Measurements from ENCODE around the gene TPCN2. TPM values are rescaled to one million over a fixed set of nuclear protein-coding genes. Genes with fewer than 3 reads are reported as not detected.
A peak's percentile ranks its signal among the peaks of the same experiment; 100 is the strongest.

Gene TPCN2
- total and polyA plus RNA-seq, 2 donors from 2014 or later, result 12.9 to 22.4 TPM

DNA sequence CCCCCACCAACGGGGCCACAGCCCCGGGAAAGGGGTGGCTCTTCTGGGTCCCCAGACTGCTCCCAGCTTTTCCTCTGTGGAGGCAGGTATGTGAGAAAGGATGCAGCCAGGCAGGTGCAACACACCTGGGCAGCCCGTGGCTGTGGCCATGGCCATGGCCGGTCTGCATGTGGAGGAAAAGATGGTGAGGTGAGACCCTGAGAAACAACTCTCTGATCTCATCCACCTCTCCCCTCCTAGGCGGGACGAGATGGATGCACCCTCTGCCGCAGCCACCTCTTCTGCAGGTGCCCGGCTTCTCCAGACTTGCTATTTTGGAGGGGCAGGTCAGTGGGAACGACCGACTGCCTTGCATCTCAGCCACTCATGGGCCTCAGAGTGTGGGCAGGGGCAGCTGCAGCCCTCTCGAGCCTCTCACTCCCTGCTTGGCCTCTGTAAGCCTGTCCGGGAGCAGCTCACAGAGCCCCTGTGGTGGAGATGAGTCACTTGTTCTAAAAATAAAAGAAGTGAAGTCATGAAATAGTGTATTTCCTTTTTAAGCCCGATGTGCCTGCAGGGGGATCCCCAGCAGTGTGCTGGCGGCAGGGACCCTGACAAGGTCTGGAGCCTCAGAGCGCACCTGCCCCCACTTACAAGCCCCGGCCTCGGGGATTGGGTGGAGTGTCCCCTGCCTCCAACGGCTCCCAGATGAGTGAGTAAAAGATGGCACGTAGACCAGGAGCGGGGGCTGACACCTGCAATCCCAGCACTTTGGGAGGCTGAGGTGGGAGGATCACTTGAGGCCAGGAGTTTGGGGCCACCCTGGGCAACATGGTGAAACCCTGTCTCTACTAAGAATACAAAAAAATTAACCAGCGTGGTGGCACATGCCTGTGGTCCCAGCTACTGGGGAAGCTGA lies 117.7 kb downstream of the TPCN2 start:
- no peak overlapping the region for H3K27ac ChIP-seq (ENCODE audit: low read depth in 2 of 2, low read length in 2 of 2)

DNA sequence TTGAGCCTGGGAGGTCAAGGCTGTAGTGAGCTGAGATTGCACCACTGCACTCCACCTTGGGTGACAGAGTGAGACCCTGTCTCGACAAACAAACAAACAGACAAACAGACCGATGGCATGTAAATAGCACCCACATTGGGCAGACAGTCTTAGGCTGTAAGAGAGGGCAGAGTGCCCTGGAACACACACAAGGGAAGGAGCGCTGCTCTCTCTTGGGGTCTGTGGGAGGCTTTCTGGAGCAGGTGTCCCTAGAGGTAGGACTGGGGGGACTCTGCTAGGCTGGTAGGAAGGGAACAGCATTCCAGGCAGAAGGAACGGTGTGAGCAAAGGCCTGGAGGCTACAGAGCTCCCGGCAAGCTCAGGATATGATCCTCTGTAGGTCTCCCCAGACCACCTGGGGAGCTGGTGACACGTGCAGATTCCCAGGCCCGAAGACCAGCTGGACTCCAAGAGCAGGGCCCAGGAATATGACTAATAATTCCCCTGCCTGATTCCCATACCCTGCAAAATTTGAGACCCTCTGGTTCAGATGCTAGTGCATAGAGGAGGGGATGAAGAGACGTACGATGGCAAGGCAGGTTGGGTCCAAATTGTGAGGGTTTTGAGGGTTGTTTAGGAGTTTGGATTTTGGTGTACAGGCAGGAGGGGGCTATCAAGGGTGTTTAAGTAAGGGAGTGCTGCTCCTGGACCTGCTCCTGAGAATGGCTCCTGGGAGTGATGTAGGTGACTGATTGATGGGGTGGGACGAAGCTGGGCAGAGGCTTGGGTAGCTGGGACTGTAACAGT lies 118.6 kb downstream of the TPCN2 start:
- Histone ChIP-seq H3K9me3 (ENCODE audit: control insufficient read depth in 2 of 3, insufficient read depth in 1 of 3, low read length in 3 of 3) (peaks cover 0 to 3% (median 0%) of the 10 kb centered on the region in 3 donors), H3K27me3 (ENCODE audit: control insufficient read depth, insufficient read depth, low read length) (no peaks in the 10 kb centered on the region), H3K27ac (ENCODE audit: low read depth in 2 of 2, low read length in 2 of 2) (no peak overlapping the region), H3K9ac (ENCODE audit: low read length in 3 of 3) (no peak overlapping the region), H3K36me3 (ENCODE audit: control insufficient read depth in 2 of 3, insufficient read depth in 3 of 3, low read length in 3 of 3) (no peaks in the 10 kb centered on the region), H3K4me1 (ENCODE audit: control insufficient read depth in 2 of 3, insufficient read depth in 2 of 3, low read depth in 1 of 3, low read length in 3 of 3) (no peaks in the 10 kb centered on the region), H3K4me3 (ENCODE audit: low read length in 3 of 3) (no peak overlapping the region)
- FAIRE-seq (no peak), DNase-seq (no peak)
- TF ChIP-seq, protein P1, sequence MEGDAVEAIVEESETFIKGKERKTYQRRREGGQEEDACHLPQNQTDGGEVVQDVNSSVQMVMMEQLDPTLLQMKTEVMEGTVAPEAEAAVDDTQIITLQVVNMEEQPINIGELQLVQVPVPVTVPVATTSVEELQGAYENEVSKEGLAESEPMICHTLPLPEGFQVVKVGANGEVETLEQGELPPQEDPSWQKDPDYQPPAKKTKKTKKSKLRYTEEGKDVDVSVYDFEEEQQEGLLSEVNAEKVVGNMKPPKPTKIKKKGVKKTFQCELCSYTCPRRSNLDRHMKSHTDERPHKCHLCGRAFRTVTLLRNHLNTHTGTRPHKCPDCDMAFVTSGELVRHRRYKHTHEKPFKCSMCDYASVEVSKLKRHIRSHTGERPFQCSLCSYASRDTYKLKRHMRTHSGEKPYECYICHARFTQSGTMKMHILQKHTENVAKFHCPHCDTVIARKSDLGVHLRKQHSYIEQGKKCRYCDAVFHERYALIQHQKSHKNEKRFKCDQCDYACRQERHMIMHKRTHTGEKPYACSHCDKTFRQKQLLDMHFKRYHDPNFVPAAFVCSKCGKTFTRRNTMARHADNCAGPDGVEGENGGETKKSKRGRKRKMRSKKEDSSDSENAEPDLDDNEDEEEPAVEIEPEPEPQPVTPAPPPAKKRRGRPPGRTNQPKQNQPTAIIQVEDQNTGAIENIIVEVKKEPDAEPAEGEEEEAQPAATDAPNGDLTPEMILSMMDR (IDR thresholded peaks at IDR 0.05; ENCODE audit: borderline replicate concordance, extremely low read depth, insufficient read depth), result no peak
- intact Hi-C loops (cut with DNase I), result no loop called here

More for the DNA sequence above, 117.7 kb downstream of the TPCN2 start:
- no peak overlapping the region for H3K9ac ChIP-seq (ENCODE audit: low read length in 3 of 3)
- DNase-seq (peak in 1 of 5 donors; percentile 31), FAIRE-seq (no peak)
- intact Hi-C loops (cut with DNase I), result no loop called here
- H3K9me3 ChIP-seq (ENCODE audit: control insufficient read depth in 2 of 3, insufficient read depth in 1 of 3, low read length in 3 of 3), result peaks cover 0 to 3% (median 0%) of the 10 kb centered on the region in 3 donors
- H3K27me3 ChIP-seq (ENCODE audit: control insufficient read depth, insufficient read depth, low read length), result no peaks in the 10 kb centered on the region
- H3K36me3 ChIP-seq (ENCODE audit: control insufficient read depth in 2 of 3, insufficient read depth in 3 of 3, low read length in 3 of 3), result no peaks in the 10 kb centered on the region
- TF ChIP-seq, protein P1 (IDR thresholded peaks at IDR 0.05; ENCODE audit: borderline replicate concordance, extremely low read depth, insufficient read depth), result no peak
- no peak overlapping the region for H3K4me3 ChIP-seq (ENCODE audit: low read length in 3 of 3)
- H3K4me1 ChIP-seq (ENCODE audit: control insufficient read depth in 2 of 3, insufficient read depth in 2 of 3, low read depth in 1 of 3, low read length in 3 of 3), result no peaks in the 10 kb centered on the region

DNA sequence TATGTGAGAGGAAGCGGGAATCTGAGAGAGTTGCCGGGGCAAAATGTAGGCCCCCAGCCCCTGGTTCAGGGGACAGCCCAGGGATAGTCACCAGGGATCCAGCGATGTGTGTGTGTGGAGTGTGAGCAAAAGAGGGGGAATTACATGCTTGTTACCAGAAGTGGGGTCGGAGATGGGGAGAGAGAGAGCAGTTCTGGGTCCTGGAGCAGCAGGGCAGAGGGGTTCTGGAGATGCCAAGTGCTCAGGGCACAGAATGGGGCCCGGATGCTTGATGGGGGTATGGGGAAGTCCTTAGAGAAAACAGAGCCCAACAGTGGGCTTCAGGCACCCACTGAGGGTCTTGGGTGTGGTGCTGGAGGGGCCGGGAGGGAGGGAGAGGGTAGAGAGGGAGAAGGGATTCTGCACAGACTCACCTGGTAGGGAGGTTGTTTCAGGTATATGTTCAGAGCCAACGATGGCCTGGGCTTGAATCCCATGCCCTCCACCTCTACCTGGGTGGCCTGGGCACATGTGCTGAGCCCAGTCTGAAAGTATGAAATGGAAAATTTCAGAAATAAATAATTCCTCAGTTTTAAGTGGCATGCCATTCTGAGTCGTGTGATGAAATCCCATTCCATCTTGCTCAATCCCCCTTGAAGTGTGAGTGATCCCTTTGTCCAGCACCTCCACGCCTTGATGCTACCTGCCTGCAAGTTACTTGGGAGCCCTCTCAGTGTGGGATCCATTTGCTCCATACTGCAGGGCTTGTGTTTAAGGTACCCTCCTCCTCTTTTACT lies 119.4 kb downstream of the TPCN2 start:
- H3K9ac ChIP-seq (ENCODE audit: low read length in 3 of 3), result no peak overlapping the region
- H3K4me1 ChIP-seq (ENCODE audit: control insufficient read depth in 2 of 3, insufficient read depth in 2 of 3, low read depth in 1 of 3, low read length in 3 of 3), result no peaks in the 10 kb centered on the region
- H3K9me3 ChIP-seq (ENCODE audit: control insufficient read depth in 2 of 3, insufficient read depth in 1 of 3, low read length in 3 of 3), result peaks cover 0 to under 1% (median 0%) of the 10 kb centered on the region in 3 donors
- intact Hi-C loops (cut with DNase I), result no loop called here
- TF ChIP-seq, protein P1 (IDR thresholded peaks at IDR 0.05; ENCODE audit: borderline replicate concordance, extremely low read depth, insufficient read depth), result no peak
- H3K27ac ChIP-seq (ENCODE audit: low read depth in 2 of 2, low read length in 2 of 2), result no peak overlapping the region
- no peaks in the 10 kb centered on the region for H3K27me3 ChIP-seq (ENCODE audit: control insufficient read depth, insufficient read depth, low read length)
- no peaks in the 10 kb centered on the region for H3K36me3 ChIP-seq (ENCODE audit: control insufficient read depth in 2 of 3, insufficient read depth in 3 of 3, low read length in 3 of 3)
- H3K4me3 ChIP-seq (ENCODE audit: low read length in 3 of 3), result no peak overlapping the region
- DNase-seq (no peak), FAIRE-seq (no peak)
